Stimulated activated CD4-positive, alpha-beta T cell treated with anti-CD3 and anti-CD28 coated beads, Interleukin-2, amount 100 ng/mL, for 4 hours (primary cell): ENCODE results near the gene SNX27.
"Not testable (repeated sequence)": the region's sequence is repeated elsewhere in the genome, so short reads cannot be mapped to it uniquely, and the experiment has no call there.

Source experiments
- DNase-seq: peaks from one replicate; pipeline ENCODE4 v3.0.0-alpha.2; 2020; ENCODE audit warnings: low read depth

The SNX27 gene

DNA sequence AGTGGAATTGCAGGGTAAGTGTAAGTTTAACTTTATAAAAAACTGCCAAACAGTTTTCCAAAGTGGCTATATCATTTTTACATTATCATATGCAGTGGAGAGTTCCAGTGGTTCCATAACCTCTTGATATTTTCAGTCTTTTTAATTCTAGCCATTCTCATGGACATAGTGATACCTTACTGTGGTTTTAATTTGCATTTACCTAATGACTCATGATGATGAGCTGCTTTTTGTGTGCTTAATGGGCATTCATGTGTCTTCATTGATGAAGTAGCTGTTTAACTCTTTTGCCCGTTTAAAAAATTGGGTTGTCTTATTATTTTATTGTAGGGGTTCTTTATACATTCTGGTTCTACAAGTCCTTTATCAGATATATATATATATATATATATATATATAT is 29.4 kb downstream of the SNX27 start:
- no peak for DNase-seq

- not testable (repeated sequence) for DNase-seq
These were observed 31.2 kb downstream of the SNX27 start for GRCh38 chr1:151643085-151643484.

GRCh38 chr1:151644001-151644400 is 32.2 kb downstream of the SNX27 start:
- DNase-seq, result no peak

- no peak for DNase-seq
These were observed 41.5 kb downstream of the SNX27 start for GRCh38 chr1:151653397-151653796.

GRCh38 chr1:151655371-151655770 is 43.5 kb downstream of the SNX27 start:
- no peak for DNase-seq

DNA sequence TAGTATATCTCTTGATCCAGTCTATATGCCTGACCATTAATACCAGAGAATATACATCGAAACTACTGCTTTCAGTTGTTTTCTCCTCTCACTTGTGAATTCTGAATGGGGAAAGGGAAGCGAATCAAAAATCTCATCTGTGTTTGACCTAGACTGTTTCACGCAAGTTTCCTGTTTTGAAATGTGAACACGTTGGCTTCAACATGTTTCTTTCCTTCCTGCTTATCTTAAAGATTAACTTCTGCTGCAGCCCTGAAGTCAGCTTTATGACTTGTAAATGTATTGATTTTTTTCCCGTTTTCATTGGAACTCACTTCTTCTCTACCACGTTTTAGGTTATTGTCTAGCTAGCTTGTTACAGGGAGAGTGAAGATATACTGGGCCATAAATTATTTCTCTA is 49.9 kb downstream of the SNX27 start:
- DNase-seq, result no peak

- no peak for DNase-seq
These were observed 56.2 kb downstream of the SNX27 start for GRCh38 chr1:151668090-151668489.

DNA sequence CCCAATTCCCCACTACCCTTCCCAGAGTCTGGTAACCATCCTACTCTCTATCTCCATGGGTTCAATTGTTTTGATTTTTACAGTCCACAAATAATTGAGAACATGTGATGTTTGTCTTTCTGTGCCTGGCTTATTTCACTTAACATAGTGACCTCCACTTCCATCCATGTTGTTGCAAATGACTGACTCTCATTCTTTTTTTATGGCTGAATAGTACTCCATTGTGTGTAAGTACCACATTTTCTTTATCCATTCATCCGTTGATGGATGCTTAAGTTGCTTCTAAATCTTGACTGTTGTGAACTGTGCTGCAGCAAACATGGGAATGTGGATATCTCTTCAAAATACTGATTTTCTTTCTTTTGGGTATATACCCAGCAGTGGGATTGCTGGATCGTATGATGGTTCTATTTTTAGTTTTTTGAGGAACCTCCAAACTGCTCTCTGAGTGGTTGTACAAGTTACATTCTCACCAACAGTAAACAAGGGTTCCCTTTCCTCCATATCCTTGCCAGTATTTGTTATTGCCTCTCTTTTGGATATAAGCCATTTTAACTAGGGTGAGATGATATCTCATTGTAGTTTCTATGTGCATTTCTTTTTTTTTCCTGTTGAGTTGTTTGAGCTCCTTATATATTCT is 58.3 kb downstream of the SNX27 start:
- not testable (repeated sequence) for DNase-seq

- DNase-seq, result no peak
These were observed 61.6 kb downstream of the SNX27 start for GRCh38 chr1:151673407-151673806.

DNA sequence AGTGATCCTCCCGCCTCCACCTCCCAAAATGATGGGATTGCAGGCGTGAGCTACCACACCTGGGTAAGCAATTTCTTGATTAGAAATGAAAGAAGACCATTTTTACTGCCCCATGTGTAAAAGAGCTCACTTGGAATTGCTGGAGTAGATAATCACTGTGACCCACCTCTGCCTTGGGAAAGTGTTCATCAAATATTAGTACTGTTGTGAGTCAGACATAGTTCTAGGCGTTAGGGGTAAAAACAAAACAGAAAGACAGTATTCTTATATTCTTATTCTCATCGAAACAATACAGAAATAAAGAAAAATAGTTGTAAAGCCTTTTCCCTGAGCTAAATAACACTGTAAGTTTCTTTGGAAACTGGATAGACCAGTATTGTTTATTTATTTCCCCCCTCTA is 68.5 kb downstream of the SNX27 start:
- DNase-seq, result no peak

DNA sequence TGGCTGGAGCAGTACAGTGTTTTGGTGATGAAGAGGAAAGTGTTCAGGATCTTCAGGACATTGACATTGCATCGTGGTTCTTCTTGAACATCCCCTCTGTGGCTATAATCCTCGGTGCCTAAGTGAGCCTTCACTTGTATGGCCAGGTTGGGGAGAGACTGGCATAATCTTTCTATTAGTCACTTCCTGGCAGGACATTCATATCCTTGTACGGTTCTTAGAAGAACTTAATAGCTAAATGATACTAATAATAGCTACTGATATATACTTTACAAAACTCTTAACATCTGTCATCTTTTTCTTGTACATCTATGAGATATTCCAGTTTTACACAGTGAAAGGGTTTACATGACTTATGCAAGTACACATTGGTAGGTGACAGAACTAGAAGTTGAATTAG is 69.0 kb downstream of the SNX27 start:
- DNase-seq, result no peak

- no peak for DNase-seq
These were observed 70.1 kb downstream of the SNX27 start for GRCh38 chr1:151681923-151682322.

- DNase-seq, result not testable (repeated sequence)
These were observed 71.1 kb downstream of the SNX27 start for GRCh38 chr1:151682901-151683300.

GRCh38 chr1:151684128-151684527 is 72.3 kb downstream of the SNX27 start:
- DNase-seq, result no peak

DNA sequence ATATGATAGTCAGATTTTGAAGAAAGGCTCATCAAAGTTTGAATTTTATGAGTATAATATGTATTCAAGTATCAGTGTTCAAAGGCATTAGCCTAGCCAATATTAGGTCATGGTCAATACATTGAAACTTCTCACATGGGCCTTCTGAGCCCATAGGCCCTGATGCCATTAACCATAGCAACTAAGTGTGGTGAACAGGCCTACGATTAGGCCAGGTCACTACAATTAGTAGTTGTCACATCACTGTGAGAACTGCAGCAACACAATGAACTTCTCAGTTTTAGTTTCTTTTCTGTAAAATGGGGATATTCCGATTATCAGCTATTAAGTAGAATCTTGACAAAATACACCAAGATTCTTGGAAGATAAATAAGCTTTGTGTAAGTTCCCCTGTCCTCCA is 74.7 kb downstream of the SNX27 start:
- no peak for DNase-seq

DNA sequence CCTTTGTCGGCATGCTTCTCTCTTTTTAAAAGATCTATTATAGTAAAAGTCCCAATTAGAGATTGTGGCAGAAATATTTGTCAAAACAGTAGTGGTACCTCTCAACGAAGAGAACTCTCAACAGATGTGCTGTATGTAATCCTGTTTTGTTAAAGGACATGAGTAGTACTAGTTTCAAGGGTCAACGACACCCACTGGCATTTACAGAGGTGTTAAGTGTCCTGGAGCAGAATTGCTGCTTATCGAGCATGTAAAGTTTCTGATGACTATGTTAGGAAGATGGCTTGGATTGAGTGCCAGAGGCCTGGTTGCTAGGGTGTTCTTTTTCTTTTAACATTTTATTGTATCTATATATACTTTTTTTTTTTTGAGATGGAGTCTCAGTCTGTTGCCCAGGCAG is 77.6 kb downstream of the SNX27 start:
- no peak for DNase-seq

DNA sequence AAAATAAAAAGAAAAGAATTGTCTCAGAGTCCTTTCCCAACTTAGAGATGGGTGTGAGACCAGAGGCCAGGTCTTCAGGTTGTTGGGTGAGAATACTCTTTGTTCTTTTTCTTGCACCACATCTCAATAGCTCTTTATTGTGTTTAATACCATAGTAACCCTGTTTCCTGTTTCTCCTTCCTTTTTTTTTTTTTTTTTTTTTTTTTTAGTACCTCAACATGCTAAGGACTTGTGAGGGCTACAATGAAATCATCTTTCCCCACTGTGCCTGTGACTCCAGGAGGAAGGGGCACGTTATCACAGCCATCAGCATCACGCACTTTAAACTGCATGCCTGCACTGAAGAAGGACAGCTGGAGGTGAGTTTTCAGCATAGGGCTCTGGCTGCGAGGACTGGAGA is 80.4 kb downstream of the SNX27 start:
- no peak for DNase-seq

GRCh38 chr1:151693057-151693651 is 81.3 kb downstream of the SNX27 start:
- DNase-seq, result no peak

DNA sequence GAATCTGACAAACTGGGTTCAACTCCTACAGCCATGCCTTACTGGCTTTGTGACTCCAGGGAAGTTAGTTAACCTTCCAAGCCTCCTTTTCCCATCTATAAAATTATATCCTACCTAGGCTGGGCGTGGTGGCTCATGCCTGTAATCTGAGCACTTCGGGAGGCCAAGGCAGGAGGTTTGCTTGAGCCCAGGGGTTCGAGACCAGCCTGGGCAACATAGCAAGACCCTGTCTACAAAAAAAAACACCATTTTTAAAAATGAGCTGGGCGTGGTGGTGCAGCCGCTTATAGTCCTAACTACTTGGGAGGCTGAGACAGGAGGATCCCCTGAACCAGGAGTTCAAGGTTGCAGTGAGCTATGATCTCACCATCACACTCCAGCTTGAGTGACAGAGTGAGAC is 89.7 kb downstream of the SNX27 start:
- no peak for DNase-seq

- DNase-seq, result no peak
These were observed 91.1 kb downstream of the SNX27 start for GRCh38 chr1:151702936-151703335.

GRCh38 chr1:151703813-151704212 is 92.0 kb downstream of the SNX27 start:
- DNase-seq, result no peak

- no peak for DNase-seq
These were observed 92.4 kb downstream of the SNX27 start for GRCh38 chr1:151704246-151704645.

DNA sequence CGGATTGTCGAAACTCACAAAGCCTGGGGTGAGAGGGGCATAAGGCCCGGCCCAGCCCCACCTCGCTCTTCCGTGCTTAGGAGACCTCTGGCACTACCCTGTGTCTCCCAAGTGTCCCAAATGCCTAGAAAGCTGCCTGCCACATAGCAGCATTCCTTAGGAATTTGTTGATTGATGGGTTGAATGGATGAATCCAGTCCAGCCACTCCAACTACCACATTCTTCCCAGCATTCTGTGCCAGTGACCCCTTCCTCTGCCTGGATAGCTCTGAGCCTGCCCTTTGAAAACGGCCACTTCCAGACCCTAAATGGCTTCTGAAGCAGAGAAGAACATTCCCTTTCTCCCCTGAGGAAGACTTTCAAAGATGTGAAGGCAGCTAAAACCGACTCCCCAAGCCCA is 93.3 kb downstream of the SNX27 start:
- no peak for DNase-seq

DNA sequence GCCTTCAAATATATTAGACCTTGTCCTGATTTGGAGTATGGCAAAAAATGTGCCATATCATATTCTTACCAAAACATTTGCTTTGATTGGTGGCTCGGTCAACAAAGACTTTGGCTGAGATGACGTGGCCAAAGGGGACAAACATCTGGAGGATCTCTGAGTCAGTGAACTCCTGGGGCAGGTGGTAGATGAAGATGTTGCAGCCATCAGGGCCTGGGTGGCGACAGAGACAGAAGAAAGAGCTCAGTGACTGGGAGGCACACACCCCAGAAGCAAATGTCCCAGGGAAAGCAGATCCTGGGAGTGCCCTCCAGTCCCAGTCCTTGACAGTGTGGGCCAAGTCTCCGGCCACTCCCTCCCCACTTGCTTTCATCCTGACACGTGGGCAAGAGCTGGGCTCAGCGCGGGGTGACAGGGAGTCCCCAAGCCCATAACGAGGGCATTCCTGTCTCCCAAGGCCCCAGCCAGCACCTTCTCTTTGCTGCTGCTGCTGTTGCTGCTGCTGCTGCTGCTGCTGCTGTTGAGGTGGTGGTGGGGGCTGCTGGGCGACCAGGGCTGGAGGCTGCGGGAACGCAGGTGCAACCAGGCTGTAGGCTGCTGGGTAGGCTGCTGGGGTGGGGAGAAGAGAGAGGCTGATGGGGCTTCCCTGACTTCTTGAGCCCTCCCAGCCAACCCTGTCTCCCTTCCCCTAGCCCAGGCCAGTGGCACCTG is 94.1 kb downstream of the SNX27 start:
- DNase-seq, result no peak
